HUES48 (cell line): ENCODE results near the gene UBIAD1.
"Not testable (repeated sequence)": the region's sequence is repeated elsewhere in the genome, so short reads cannot be mapped to it uniquely, and the experiment has no call there.

Experiments
- H3K27ac ChIP-seq: one replicate; pipeline ENCODE4 v1.7.0; 2013; ENCODE audit warnings: low read depth, low read length, inconsistent platforms
- H3K27me3 ChIP-seq: 2 replicates; pipeline ENCODE4 v1.6.1; 2013; ENCODE audit warnings: mild to moderate bottlenecking, low read length; ENCODE audit not compliant: control insufficient read depth, insufficient read depth
- H3K36me3 ChIP-seq: 2 replicates; pipeline ENCODE4 v1.6.1; 2013; ENCODE audit warnings: low read length; ENCODE audit not compliant: control insufficient read depth, insufficient read depth
- H3K4me1 ChIP-seq: 2 replicates; pipeline ENCODE4 v1.6.1; 2013; ENCODE audit warnings: mild to moderate bottlenecking, low read length; ENCODE audit not compliant: control insufficient read depth, insufficient read depth
- H3K4me3 ChIP-seq: 2 replicates; pipeline ENCODE4 v1.5.1; 2013; ENCODE audit warnings: mild to moderate bottlenecking, low read depth, low read length
- H3K9ac ChIP-seq: 2 replicates; pipeline ENCODE4 v1.6.1; 2013; ENCODE audit warnings: mild to moderate bottlenecking, low read depth, low read length, moderate library complexity
- H3K9me3 ChIP-seq: 2 replicates; pipeline ENCODE4 v1.6.1; 2013; ENCODE audit warnings: low read length; ENCODE audit not compliant: control insufficient read depth, insufficient read depth

Gene UBIAD1

GRCh38 chr1:11297774-11298173 lies 24.8 kb downstream of the UBIAD1 start:
- not testable (repeated sequence) for H3K27ac ChIP-seq, H3K9ac ChIP-seq, H3K4me3 ChIP-seq, H3K27me3 ChIP-seq, H3K9me3 ChIP-seq
- peaks cover 18% of the 10 kb centered on the region for H3K36me3 ChIP-seq
- H3K4me1 ChIP-seq = peaks cover 11% of the 10 kb centered on the region; the same call in 1 of the 2 replicates

GRCh38 chr1:11298390-11299224 lies 25.6 kb downstream of the UBIAD1 start:
- H3K36me3 ChIP-seq = peaks cover 15% of the 10 kb centered on the region
- no peak overlapping the region for H3K9ac ChIP-seq
- H3K27me3 ChIP-seq = no peaks in the 10 kb centered on the region
- H3K4me1 ChIP-seq = peaks cover 11% of the 10 kb centered on the region; the same call in 1 of the 2 replicates
- H3K4me3 ChIP-seq = no peak overlapping the region
- H3K27ac ChIP-seq = no peak overlapping the region
- H3K9me3 ChIP-seq = no peaks in the 10 kb centered on the region

- Histone ChIP-seq H3K36me3 (peaks cover 15% of the 10 kb centered on the region), H3K4me3 (no peak overlapping the region), H3K9me3 (no peaks in the 10 kb centered on the region), H3K27ac (no peak overlapping the region), H3K4me1 (peaks cover 11% of the 10 kb centered on the region; the same call in 1 of the 2 replicates), H3K9ac (no peak overlapping the region), H3K27me3 (no peaks in the 10 kb centered on the region)
Measured at GRCh38 chr1:11299225-11299574, 26.2 kb downstream of the UBIAD1 start.

GRCh38 chr1:11301601-11302000 lies 28.6 kb downstream of the UBIAD1 start:
- H3K36me3 ChIP-seq = no peaks in the 10 kb centered on the region
- no peaks in the 10 kb centered on the region for H3K27me3 ChIP-seq
- no peaks in the 10 kb centered on the region for H3K9me3 ChIP-seq
- H3K9ac ChIP-seq = no peak overlapping the region
- H3K4me3 ChIP-seq = no peak overlapping the region
- peaks cover 11% of the 10 kb centered on the region; the same call in 1 of the 2 replicates for H3K4me1 ChIP-seq
- H3K27ac ChIP-seq = no peak overlapping the region

GRCh38 chr1:11302366-11302765 lies 29.4 kb downstream of the UBIAD1 start:
- no peak overlapping the region for H3K4me3 ChIP-seq
- no peaks in the 10 kb centered on the region for H3K9me3 ChIP-seq
- H3K4me1 ChIP-seq = peaks cover 11% of the 10 kb centered on the region; the same call in 1 of the 2 replicates
- H3K9ac ChIP-seq = no peak overlapping the region
- no peaks in the 10 kb centered on the region for H3K36me3 ChIP-seq
- H3K27me3 ChIP-seq = no peaks in the 10 kb centered on the region
- no peak overlapping the region for H3K27ac ChIP-seq

- not testable (repeated sequence) for H3K4me3 ChIP-seq, H3K27me3 ChIP-seq, H3K4me1 ChIP-seq, H3K36me3 ChIP-seq, H3K9ac ChIP-seq, H3K27ac ChIP-seq, H3K9me3 ChIP-seq
Measured at GRCh38 chr1:11305516-11305915, 32.5 kb downstream of the UBIAD1 start.

GRCh38 chr1:11307852-11308251 lies 34.9 kb downstream of the UBIAD1 start:
- Histone ChIP-seq H3K4me3 (no peak overlapping the region), H3K4me1 (peaks cover 11% of the 10 kb centered on the region; the same call in 1 of the 2 replicates), H3K36me3 (no peaks in the 10 kb centered on the region), H3K27ac (no peak overlapping the region), H3K27me3 (no peaks in the 10 kb centered on the region), H3K9me3 (no peaks in the 10 kb centered on the region), H3K9ac (no peak overlapping the region)

GRCh38 chr1:11308699-11309224 lies 35.8 kb downstream of the UBIAD1 start:
- no peaks in the 10 kb centered on the region for H3K27me3 ChIP-seq
- no peaks in the 10 kb centered on the region for H3K9me3 ChIP-seq
- H3K36me3 ChIP-seq = no peaks in the 10 kb centered on the region
- H3K27ac ChIP-seq = no peak overlapping the region
- H3K9ac ChIP-seq = no peak overlapping the region
- peaks cover 11% of the 10 kb centered on the region; the same call in 1 of the 2 replicates for H3K4me1 ChIP-seq
- H3K4me3 ChIP-seq = no peak overlapping the region

- no peaks in the 10 kb centered on the region for H3K27me3 ChIP-seq
- no peak overlapping the region for H3K9ac ChIP-seq
- no peak overlapping the region for H3K4me3 ChIP-seq
- no peak overlapping the region for H3K27ac ChIP-seq
- no peaks in the 10 kb centered on the region for H3K36me3 ChIP-seq
- no peaks in the 10 kb centered on the region for H3K9me3 ChIP-seq
- peaks cover 11% of the 10 kb centered on the region; the same call in 1 of the 2 replicates for H3K4me1 ChIP-seq
Measured at GRCh38 chr1:11309385-11309784, 36.4 kb downstream of the UBIAD1 start.

- Histone ChIP-seq H3K4me1 (peaks cover 11% of the 10 kb centered on the region; the same call in 1 of the 2 replicates), H3K27ac (no peak overlapping the region), H3K9ac (no peak overlapping the region), H3K36me3 (no peaks in the 10 kb centered on the region), H3K4me3 (no peak overlapping the region), H3K9me3 (no peaks in the 10 kb centered on the region), H3K27me3 (no peaks in the 10 kb centered on the region)
Measured at GRCh38 chr1:11311816-11312755, 39.1 kb downstream of the UBIAD1 start.
